ENCODE measurements around the gene GABPB2.

GABPB2 gene

DNA sequence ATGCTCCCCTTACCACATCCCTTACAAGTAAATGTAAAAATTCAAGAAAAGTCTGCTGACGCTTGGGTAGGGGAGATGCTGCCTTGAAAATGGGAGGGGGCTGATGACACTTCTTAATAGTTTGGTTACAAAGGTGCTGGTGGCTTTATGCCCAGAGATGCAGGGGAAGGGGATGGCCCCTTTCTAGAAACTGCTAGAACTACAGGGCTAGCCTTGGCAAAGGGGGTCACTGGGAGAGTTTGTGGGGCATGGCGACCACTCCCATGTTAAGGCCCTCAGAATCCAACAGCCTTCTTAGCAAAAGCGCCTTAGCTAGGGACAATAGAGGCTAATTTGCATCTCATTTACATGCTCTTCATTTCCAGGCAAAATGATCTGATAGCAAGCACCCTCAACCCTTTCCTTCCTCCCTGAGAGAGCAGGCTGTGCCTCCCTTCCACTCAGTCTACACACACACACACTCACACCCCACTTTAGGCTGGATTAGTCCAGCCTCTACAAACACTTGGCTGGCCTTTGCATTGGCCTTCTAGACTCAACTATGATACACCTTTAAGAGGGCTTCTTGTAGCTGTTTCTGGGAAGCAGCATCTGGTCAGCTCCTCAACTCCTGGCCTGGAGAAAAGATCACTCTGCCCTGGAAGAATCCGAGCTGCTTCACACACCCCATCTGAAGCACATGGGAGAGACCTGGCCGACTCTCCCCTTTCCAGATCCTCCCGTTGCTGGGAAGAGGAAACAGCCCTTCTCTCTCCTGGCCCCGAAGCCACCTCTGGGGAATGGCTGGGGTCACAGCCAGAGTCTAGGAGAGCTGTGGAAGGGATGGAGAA, 74.1 kb downstream of the GABPB2 start:
- Mint-ChIP-seq H3K27ac (no peak overlapping the region), H3K36me3 (ENCODE audit: insufficient read depth) (no peaks in the 10 kb centered on the region), H3K4me1 (ENCODE audit: low read depth in 2 of 2) (peaks cover 7 to 13% of the 10 kb centered on the region in 2 donors), H3K4me3 (peak overlapping the region; percentile 83 to 88), H3K27me3 (peaks cover 0 to 6% of the 10 kb centered on the region in 2 donors), H3K9me3 (no peaks in the 10 kb centered on the region)
- ATAC-seq (replicated peaks): no peak
- no peak for DNase-seq

DNA sequence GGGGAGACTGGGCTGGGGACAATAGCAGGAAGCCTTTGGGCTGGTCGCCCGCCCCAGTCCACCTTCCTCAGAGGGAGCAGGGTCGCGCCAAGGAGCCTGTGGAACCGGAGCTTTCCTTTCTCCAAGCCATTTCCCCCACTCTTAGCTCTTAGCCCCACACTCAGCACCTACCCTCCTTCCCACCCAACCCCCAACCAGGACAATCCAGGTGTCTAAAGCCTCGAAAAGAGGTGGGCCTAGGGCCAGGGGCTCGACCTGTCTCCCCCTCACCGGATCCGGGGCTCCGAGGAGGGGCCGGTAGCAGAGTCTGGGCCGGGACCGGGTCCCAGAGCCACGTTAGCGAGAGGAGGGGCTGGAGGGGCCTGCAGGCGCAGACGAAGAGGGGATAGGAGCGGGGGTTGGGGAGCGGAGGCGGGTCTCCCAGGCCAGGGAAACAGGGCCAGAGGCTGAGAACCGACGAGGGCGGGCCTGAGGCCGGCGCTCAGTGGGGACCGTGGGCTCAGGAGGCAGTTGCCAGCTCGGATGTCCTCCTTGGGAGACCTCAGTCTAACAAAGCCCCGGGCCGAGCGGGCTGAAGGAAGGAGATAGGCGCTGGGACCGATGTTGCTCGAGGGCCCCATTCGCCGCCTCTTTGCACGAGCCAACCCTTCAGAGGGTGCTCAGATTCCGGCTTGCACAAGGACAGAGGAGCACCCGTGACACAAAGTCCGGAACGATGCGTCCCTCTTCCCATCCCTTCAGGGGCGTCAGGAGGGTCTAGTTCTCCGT, 74.9 kb downstream of the GABPB2 start:
- ATAC-seq (replicated peaks) (no peak), DNase-seq (peak in 1 of 3 experiments; percentile 6)
- no peaks in the 10 kb centered on the region for H3K9me3 Mint-ChIP-seq
- H3K4me3 Mint-ChIP-seq: peak overlapping the region; percentile 83 to 88
- H3K27ac Mint-ChIP-seq: no peak overlapping the region
- peaks cover 0 to 6% of the 10 kb centered on the region in 2 donors for H3K27me3 Mint-ChIP-seq
- H3K4me1 Mint-ChIP-seq (ENCODE audit: low read depth in 2 of 2): peaks cover 7 to 13% of the 10 kb centered on the region in 2 donors
- H3K36me3 Mint-ChIP-seq (ENCODE audit: insufficient read depth): no peaks in the 10 kb centered on the region

DNA sequence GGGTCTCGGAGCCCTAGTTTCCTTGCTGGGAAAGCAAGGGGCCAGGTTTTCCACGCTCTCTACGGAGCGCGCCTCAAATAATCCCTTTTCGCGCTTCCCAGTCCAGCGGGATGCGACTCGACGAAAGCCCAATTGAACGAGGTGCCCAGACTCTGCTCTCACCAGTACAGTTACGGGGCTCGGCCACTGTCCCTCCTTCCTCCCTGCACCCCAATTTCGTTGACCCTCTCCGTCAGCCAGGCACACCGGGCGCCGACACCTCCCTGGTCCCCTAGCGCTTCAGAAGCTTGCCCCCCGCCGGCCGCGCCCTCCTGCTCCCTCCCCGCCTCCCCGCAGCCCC, 75.5 kb downstream of the GABPB2 start:
- Mint-ChIP-seq H3K36me3 (ENCODE audit: insufficient read depth) (no peaks in the 10 kb centered on the region), H3K27ac (peak overlapping the region in 1 of 2 donors; percentile 84), H3K27me3 (peaks cover 0 to 6% of the 10 kb centered on the region in 2 donors), H3K4me1 (ENCODE audit: low read depth in 2 of 2) (peaks cover 7 to 13% of the 10 kb centered on the region in 2 donors), H3K9me3 (no peaks in the 10 kb centered on the region), H3K4me3 (peak overlapping the region; percentile 83 to 88)
- ATAC-seq (replicated peaks): peak; percentile 7
- no peak for DNase-seq

DNA sequence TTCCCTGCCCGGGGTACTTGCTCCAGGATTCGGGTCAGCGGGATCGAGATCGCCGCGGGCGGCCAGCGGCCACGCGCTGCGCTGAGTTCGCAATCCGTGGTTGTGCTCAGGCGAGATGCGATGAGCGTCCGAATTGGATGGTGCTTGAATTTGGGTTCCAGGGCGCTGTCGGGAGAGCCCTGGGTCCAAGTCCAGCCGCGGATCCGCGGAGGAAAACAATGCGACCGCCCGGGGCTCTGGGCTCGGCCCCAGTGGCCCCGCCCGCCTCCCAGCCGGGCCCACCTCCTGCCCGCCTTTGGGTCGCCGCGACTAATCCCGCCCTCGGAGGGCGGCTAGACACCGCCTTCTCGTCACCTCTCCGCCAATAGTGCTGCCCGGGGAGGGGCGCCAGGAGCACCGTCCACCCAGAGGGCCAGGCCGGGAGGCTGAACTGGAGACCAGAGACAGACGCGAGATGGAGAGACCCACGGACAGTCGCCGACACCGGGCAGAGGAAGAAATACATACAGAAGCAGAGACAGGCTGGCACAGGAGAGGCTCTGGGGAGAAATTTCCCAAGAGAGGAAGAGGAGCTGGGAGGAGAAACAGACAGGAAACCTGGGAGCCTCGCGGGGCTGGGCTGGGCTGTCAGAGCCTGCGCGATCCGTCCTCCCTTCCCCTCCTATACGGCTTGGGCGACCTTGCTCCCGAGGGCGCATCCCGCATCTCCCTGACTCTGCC, 76.0 kb downstream of the GABPB2 start, which contains the start of gene SEMA6C:
TSS of gene SEMA6C (minus strand) at position 220 of the 720 bp plus-strand sequence. CDS start 4,010 bp downstream, outside the sequence.
- DNase-seq: peak; percentile 81 to 83 (median 82)
- ATAC-seq (replicated peaks): peak; percentile 99
- peaks cover 7 to 13% of the 10 kb centered on the region in 2 donors for H3K4me1 Mint-ChIP-seq (ENCODE audit: low read depth in 2 of 2)
- peak within 1 kb of the TSS; percentile 81 to 84 for H3K27ac Mint-ChIP-seq
- H3K27me3 Mint-ChIP-seq: peaks cover 0 to 6% of the 10 kb centered on the region in 2 donors
- H3K36me3 Mint-ChIP-seq (ENCODE audit: insufficient read depth): no peaks in the 10 kb centered on the region
- no peaks in the 10 kb centered on the region for H3K9me3 Mint-ChIP-seq
- peak within 1 kb of the TSS; percentile 83 to 88 for H3K4me3 Mint-ChIP-seq

DNA sequence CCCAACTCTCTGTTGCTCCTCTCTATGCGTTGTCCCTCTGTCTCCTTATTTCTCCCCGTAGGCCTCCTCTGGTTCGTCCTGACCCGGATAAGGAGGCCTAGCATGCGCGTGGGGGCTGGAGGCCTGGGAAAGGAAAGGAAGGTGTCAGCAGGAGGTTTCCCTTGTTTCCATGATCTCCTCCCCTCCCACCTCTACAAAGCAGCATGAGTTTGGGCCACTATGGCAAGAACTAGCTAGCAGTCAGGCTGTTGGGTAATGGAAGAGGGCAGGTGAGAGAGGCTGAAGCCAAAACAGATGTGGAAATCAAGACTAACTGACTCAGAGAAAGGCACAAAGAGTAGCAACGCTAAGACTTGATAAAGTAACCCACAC, 76.6 kb downstream of the GABPB2 start:
- ATAC-seq (replicated peaks) (no peak), DNase-seq (no peak)
- no peaks in the 10 kb centered on the region for H3K36me3 Mint-ChIP-seq (ENCODE audit: insufficient read depth)
- H3K9me3 Mint-ChIP-seq: no peaks in the 10 kb centered on the region
- H3K4me1 Mint-ChIP-seq (ENCODE audit: low read depth in 2 of 2): peaks cover 7 to 13% of the 10 kb centered on the region in 2 donors
- peaks cover 0 to 6% of the 10 kb centered on the region in 2 donors for H3K27me3 Mint-ChIP-seq
- H3K27ac Mint-ChIP-seq: peak overlapping the region; percentile 81 to 84
- peak overlapping the region; percentile 83 to 88 for H3K4me3 Mint-ChIP-seq

DNA sequence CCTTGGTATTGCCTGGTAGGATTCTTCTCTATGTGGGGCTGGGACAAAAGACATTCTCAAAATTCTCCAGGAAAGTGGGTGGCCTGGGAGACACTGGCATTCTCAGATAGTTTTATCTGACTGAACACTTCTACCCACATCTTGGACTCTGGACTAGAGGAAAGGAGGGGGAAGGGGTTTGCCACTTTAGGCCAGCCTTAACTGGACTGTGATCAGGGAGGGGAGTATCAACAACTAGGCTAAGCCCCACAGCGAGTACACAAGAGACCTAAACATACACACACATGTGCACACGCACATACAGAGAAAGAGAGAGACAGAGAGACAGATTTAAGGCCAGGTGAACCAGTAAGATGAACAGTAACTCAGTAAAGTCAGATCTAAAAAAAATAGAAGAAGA, 77.1 kb downstream of the GABPB2 start:
- H3K4me3 Mint-ChIP-seq: peak overlapping the region; percentile 83 to 88
- no peak for DNase-seq
- peaks cover 7 to 13% of the 10 kb centered on the region in 2 donors for H3K4me1 Mint-ChIP-seq (ENCODE audit: low read depth in 2 of 2)
- no peaks in the 10 kb centered on the region for H3K36me3 Mint-ChIP-seq (ENCODE audit: insufficient read depth)
- no peaks in the 10 kb centered on the region for H3K9me3 Mint-ChIP-seq
- peak overlapping the region in 1 of 2 donors; percentile 1 for H3K27ac Mint-ChIP-seq
- no peak for ATAC-seq (replicated peaks)
- peaks cover 0 to 6% of the 10 kb centered on the region in 2 donors for H3K27me3 Mint-ChIP-seq

DNA sequence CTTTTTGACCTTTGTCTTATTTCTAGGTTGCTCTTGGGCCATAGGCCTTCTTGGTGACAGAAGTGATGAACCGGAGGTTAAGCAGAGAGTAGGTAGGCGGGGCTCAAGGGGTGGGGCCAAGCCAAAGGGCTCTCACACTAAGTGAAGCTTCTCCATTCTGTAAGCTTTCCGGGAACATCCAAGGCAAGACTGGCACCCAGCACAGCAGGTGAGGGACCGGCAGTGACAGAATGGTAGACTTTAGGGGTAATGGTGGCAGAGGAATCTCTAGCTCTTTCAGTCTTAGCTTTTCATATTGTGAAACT, 85.9 kb downstream of the GABPB2 start, which contains the start of gene TNFAIP8L2:
TSS of gene TNFAIP8L2 (plus strand) at position 135 of the 305 bp plus-strand sequence. CDS start 2,049 bp downstream, outside the sequence.
- peak; percentile 85 for ATAC-seq (replicated peaks)
- peak within 1 kb of the TSS; percentile 89 to 90 for H3K27ac Mint-ChIP-seq
- peaks cover 31 to 42% of the 10 kb centered on the region in 2 donors for H3K4me1 Mint-ChIP-seq (ENCODE audit: low read depth in 2 of 2)
- DNase-seq: peak; percentile 55 to 64 (median 63)
- H3K9me3 Mint-ChIP-seq: no peaks in the 10 kb centered on the region
- peaks cover 16% of the 10 kb centered on the region for H3K36me3 Mint-ChIP-seq (ENCODE audit: insufficient read depth)
- no peaks in the 10 kb centered on the region for H3K27me3 Mint-ChIP-seq
- peak within 1 kb of the TSS; percentile 93 to 99 for H3K4me3 Mint-ChIP-seq

DNA sequence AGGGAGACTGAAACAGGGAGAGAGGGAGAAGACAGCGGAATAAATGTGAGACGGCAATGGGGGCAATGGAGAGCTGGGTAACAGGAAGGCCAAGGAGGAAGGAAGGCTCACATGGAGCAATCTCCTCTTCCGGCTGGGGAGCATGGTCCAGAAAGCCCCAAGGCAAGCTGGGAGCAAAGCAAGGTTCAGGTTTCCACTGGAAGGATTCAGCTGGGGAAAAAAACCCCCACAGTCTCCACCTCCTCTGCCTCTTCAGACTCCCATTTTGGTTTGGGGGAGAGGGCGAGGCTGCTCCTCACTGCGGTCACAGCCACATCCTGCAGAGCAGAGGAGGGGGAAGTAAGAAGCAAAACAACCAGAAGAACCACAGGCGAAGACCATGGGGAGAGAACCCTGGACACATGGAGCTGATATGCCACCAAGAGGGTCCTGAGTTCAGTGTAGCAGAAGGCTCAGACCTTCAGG, 86.5 kb downstream of the GABPB2 start:
- Mint-ChIP-seq H3K27ac (peak overlapping the region; percentile 89 to 90), H3K9me3 (no peaks in the 10 kb centered on the region), H3K27me3 (no peaks in the 10 kb centered on the region), H3K4me3 (peak overlapping the region; percentile 93 to 99), H3K4me1 (ENCODE audit: low read depth in 2 of 2) (peaks cover 33 to 47% of the 10 kb centered on the region in 2 donors), H3K36me3 (ENCODE audit: insufficient read depth) (peaks cover 16% of the 10 kb centered on the region)
- ATAC-seq (replicated peaks) (peak; percentile 51), DNase-seq (peak in 2 of 3 experiments; percentile 18 to 35)

DNA sequence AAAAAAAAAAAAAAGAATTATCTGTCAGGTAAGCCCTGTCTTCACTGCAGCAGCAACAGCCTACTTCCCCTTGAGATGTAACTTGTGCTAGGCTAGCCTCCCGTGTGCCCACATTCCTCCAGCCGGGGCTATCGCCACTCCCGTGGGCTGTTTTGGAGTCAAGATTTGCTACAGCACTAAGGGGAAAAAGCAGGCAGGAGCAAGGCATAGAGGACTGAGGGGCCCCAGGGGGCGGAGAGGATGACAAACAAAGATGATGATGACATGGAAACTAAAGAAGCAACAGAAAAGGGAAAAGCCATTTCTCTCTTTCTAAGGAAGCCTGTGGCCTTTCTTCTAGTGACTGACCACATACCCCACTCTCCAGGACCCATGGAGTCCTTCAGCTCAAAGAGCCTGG, 87.8 kb downstream of the GABPB2 start:
- H3K27me3 Mint-ChIP-seq: no peaks in the 10 kb centered on the region
- peaks cover 16% of the 10 kb centered on the region for H3K36me3 Mint-ChIP-seq (ENCODE audit: insufficient read depth)
- H3K4me3 Mint-ChIP-seq: peak overlapping the region; percentile 93 to 99
- DNase-seq (no peak), ATAC-seq (replicated peaks) (no peak)
- peaks cover 33 to 54% of the 10 kb centered on the region in 2 donors for H3K4me1 Mint-ChIP-seq (ENCODE audit: low read depth in 2 of 2)
- peak overlapping the region; percentile 73 to 90 for H3K27ac Mint-ChIP-seq
- no peaks in the 10 kb centered on the region for H3K9me3 Mint-ChIP-seq

DNA sequence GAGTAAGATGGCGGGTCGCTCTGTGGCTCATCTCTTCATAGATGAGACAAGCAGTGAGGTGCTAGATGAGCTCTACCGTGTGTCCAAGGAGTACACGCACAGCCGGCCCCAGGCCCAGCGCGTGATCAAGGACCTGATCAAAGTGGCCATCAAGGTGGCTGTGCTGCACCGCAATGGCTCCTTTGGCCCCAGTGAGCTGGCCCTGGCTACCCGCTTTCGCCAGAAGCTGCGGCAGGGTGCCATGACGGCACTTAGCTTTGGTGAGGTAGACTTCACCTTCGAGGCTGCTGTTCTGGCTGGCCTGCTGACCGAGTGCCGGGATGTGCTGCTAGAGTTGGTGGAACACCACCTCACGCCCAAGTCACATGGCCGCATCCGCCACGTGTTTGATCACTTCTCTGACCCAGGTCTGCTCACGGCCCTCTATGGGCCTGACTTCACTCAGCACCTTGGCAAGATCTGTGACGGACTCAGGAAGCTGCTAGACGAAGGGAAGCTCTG, 88.2 kb downstream of the GABPB2 start:
- Mint-ChIP-seq H3K9me3 (no peaks in the 10 kb centered on the region), H3K4me1 (ENCODE audit: low read depth in 2 of 2) (peaks cover 33 to 54% of the 10 kb centered on the region in 2 donors), H3K27me3 (no peaks in the 10 kb centered on the region), H3K36me3 (ENCODE audit: insufficient read depth) (peaks cover 16% of the 10 kb centered on the region), H3K4me3 (peak overlapping the region; percentile 93 to 99), H3K27ac (peak overlapping the region; percentile 73 to 90)
- DNase-seq (no peak), ATAC-seq (replicated peaks) (no peak)

DNA sequence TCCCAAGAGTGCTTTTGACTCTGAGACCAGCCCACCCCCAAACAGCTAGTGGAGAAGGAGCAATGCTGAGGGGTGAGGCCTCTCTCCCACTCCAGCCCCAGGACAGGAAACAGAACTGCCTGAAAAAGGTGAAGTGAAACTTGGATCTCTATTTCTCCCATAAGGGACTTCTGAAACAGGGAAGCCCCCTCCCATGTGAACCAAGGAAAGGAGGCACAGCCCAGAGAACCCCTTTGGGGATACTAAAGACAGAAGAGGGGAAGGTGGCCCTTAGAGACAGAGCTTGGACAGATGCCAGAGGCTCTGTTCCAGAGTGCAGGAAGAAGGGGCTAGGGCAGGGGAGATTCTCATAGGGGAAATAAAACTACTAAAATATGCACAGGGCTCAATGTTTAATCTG, 88.8 kb downstream of the GABPB2 start:
- Mint-ChIP-seq H3K27me3 (no peaks in the 10 kb centered on the region), H3K4me1 (ENCODE audit: low read depth in 2 of 2) (peaks cover 33 to 54% of the 10 kb centered on the region in 2 donors), H3K27ac (peak overlapping the region; percentile 73 to 90), H3K4me3 (peak overlapping the region; percentile 63 to 93), H3K9me3 (no peaks in the 10 kb centered on the region), H3K36me3 (ENCODE audit: insufficient read depth) (peaks cover 16% of the 10 kb centered on the region)
- no peak for ATAC-seq (replicated peaks)
- DNase-seq: no peak

DNA sequence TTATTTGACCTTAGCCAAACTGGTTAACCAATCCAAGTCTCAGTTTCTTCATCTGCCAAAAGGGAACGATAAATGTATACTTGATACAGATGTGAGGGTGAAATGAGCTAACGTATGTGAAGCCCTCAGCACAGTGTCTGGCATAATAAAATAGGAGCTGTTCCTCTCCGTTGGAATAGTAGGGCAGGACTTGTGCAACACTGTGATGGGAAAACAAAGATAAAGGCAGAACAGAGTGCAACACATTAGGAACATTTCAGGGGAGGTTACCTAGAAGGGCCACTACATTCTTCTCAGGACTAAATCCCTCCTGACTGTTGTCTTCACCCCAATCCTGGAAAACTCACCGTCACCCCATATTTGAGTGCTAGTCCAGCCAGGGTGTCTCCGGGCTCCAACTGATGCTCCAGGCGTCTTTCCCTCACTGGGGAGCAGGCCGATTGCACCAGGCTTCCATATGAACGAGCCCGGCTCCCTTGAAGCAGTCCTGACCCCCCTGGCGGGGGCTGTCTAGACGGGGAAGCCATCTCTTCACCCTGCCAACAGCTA, 94.2 kb downstream of the GABPB2 start:
- Mint-ChIP-seq H3K4me1 (ENCODE audit: low read depth in 2 of 2) (peaks cover 20 to 45% of the 10 kb centered on the region in 2 donors), H3K4me3 (peak overlapping the region; percentile 90 to 91), H3K27ac (peak overlapping the region in 1 of 2 donors; percentile 96), H3K36me3 (ENCODE audit: insufficient read depth) (peaks cover 42% of the 10 kb centered on the region), H3K27me3 (no peaks in the 10 kb centered on the region), H3K9me3 (no peaks in the 10 kb centered on the region)
- DNase-seq (no peak), ATAC-seq (replicated peaks) (no peak)
